ENCODE measurements around the gene UBL5.

Gene UBL5

DNA sequence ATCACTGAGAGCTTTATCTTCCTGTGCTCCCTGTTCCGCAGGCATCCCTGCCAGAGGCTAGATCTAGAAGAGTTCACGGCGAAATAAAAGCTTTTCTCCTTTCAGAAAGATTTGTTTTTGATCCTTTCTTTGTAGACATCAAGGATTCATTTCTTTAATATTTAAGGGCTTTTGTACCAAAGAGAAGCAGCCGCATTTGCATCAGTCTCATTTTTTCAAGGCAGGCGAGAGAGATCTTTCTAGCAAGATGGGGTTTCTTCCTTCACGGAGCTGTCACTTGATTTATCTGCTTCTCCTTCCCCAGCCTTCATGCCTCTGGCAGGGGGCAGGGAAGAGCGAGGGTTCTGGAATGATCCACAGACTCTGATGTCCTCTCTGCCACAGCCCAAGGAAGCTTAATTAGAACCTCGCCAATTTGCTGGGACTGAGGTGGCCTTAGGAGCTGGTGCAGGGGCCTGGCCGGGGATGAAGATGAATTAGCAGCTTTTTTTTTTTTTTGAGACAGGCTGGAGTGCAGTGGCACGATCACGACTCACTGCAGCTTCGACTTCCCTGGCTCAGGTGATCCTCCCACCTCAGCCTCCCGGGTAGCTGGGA is 47.4 kb downstream of the UBL5 start:
- peaks cover 4% of the 10 kb centered on the region for H3K4me1 ChIP-seq

DNA sequence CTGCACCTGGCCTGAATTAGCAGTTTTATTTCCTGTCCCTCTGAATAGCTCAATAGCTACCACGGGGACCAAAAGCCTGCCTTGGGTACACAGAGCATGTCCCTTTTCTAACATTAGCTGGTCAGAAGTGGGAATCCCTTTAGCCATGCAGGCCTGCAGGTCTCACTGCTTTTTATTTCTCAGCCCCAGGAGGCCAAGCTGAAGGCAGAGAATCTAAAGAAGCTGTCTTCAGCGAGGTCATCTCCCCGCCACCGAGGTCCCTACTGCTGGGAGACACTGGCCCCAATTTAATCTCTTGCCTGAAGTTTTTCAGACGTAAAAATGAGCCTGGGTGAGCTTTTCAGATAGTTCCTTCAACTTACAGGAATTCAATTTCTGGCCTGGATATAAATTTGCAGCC is 48.1 kb downstream of the UBL5 start:
- TF ChIP-seq, protein P1, sequence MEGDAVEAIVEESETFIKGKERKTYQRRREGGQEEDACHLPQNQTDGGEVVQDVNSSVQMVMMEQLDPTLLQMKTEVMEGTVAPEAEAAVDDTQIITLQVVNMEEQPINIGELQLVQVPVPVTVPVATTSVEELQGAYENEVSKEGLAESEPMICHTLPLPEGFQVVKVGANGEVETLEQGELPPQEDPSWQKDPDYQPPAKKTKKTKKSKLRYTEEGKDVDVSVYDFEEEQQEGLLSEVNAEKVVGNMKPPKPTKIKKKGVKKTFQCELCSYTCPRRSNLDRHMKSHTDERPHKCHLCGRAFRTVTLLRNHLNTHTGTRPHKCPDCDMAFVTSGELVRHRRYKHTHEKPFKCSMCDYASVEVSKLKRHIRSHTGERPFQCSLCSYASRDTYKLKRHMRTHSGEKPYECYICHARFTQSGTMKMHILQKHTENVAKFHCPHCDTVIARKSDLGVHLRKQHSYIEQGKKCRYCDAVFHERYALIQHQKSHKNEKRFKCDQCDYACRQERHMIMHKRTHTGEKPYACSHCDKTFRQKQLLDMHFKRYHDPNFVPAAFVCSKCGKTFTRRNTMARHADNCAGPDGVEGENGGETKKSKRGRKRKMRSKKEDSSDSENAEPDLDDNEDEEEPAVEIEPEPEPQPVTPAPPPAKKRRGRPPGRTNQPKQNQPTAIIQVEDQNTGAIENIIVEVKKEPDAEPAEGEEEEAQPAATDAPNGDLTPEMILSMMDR (IDR thresholded peaks at IDR 0.05): no peak
- H3K9ac ChIP-seq: no peak overlapping the region
- H3K27ac ChIP-seq: no peak overlapping the region
- H3K4me3 ChIP-seq (ENCODE audit: low read depth, low read length): no peak overlapping the region
- no peaks in the 10 kb centered on the region for H3K9me3 ChIP-seq (ENCODE audit: control insufficient read depth, low read length)
- peaks cover 4% of the 10 kb centered on the region for H3K4me1 ChIP-seq
- H3K27me3 ChIP-seq (ENCODE audit: control insufficient read depth, insufficient read depth, low read length): no peaks in the 10 kb centered on the region
- H3K4me2 ChIP-seq (ENCODE audit: low read length): no peak overlapping the region
- no peak overlapping the region for H2AFZ ChIP-seq
- no peaks in the 10 kb centered on the region for H3K36me3 ChIP-seq (ENCODE audit: control insufficient read depth, insufficient read depth, low read length)
- no peaks in the 10 kb centered on the region for H3K79me2 ChIP-seq

More for the DNA sequence above, 47.4 kb downstream of the UBL5 start:
- no peak overlapping the region for H3K4me3 ChIP-seq (ENCODE audit: low read depth, low read length)
- H3K9ac ChIP-seq: no peak overlapping the region
- no peaks in the 10 kb centered on the region for H3K9me3 ChIP-seq (ENCODE audit: control insufficient read depth, low read length)
- no peaks in the 10 kb centered on the region for H3K79me2 ChIP-seq
- H3K36me3 ChIP-seq (ENCODE audit: control insufficient read depth, insufficient read depth, low read length): no peaks in the 10 kb centered on the region
- no peaks in the 10 kb centered on the region for H3K27me3 ChIP-seq (ENCODE audit: control insufficient read depth, insufficient read depth, low read length)
- H3K4me2 ChIP-seq (ENCODE audit: low read length): no peak overlapping the region
- no peak overlapping the region for H3K27ac ChIP-seq
- TF ChIP-seq, protein P1 (IDR thresholded peaks at IDR 0.05): no peak
- no peak overlapping the region for H2AFZ ChIP-seq

DNA sequence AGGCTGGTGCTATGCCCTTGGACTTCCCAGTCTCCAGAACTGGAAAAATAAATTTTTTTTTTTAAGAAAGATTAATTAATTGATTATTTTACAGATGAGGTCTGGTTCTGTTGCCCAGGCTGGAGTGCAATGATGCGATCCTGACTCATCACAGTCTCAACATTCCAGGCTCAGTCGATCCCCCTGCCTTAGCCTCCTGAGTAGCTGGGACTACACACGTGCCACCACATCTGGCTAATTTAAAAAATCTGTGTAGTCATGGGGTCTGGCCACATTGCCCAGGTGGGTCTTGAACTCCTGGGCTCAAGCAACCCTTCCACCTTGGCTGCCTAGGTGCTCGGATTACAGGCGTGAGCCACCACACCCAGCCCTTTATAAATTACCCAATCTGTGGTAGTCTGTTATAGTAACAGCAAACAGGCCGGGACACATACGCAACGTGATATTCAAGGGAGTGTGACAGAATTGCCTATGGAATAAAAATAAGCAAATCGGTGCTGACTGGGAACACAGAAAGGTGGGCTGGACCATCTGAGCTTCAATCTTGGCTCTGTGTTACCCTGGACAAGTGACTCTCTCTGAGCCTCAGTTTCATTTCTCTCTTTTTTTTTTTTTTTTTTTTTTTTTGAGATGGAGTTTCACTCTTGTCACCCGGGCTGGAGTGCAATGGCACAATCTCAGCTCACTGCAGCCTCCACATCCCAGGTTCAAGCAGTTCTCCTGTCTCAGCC is 50.2 kb downstream of the UBL5 start:
- H3K27me3 ChIP-seq (ENCODE audit: control insufficient read depth, insufficient read depth, low read length): no peaks in the 10 kb centered on the region
- H3K4me2 ChIP-seq (ENCODE audit: low read length): no peak overlapping the region
- no peaks in the 10 kb centered on the region for H3K36me3 ChIP-seq (ENCODE audit: control insufficient read depth, insufficient read depth, low read length)
- TF ChIP-seq, protein P1 (IDR thresholded peaks at IDR 0.05): no peak
- no peak overlapping the region for H3K27ac ChIP-seq
- H3K4me1 ChIP-seq: peaks cover 3% of the 10 kb centered on the region
- no peak overlapping the region for H2AFZ ChIP-seq
- no peak overlapping the region for H3K4me3 ChIP-seq (ENCODE audit: low read depth, low read length)
- H3K9ac ChIP-seq: no peak overlapping the region
- H3K79me2 ChIP-seq: no peaks in the 10 kb centered on the region
- H3K9me3 ChIP-seq (ENCODE audit: control insufficient read depth, low read length): no peaks in the 10 kb centered on the region

DNA sequence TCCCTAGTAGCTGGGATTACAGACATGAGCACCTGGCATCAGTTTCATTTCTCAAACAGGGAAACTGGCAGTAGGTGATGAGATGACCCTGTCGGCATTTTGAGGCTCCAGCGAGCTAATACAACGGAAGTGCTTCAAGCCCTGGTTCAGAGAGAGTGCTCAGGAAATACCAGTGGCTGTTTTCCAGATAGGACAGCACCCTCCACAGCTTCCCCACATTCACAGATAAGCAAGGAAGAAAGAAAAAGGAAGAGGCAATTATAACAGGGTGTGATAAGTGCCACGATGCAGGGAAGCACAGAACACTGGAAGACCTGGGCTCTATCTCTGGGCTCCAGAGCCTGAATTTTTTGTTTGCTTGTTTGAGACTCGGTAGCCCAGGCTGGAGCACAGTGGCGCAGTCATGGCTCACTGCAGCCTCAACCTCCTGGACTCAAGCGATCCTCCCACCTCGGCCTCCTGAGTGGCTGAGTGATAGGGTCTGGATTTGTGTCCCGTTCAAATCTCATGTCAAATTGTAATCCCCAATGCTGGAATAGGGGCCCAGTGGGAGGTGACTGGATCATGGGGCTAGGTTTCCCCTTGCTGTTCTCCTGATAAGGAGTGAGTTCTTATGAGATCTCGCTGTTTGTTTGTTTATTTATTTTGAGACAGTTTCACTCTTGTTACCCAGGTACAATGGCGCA is 50.9 kb downstream of the UBL5 start:
- Histone ChIP-seq H3K4me2 (ENCODE audit: low read length) (no peak overlapping the region), H2AFZ (no peak overlapping the region), H3K36me3 (ENCODE audit: control insufficient read depth, insufficient read depth, low read length) (no peaks in the 10 kb centered on the region), H3K27me3 (ENCODE audit: control insufficient read depth, insufficient read depth, low read length) (no peaks in the 10 kb centered on the region), H3K9me3 (ENCODE audit: control insufficient read depth, low read length) (no peaks in the 10 kb centered on the region), H3K4me1 (peaks cover 10% of the 10 kb centered on the region), H3K27ac (no peak overlapping the region), H3K9ac (no peak overlapping the region), H3K4me3 (ENCODE audit: low read depth, low read length) (no peak overlapping the region), H3K79me2 (no peaks in the 10 kb centered on the region)
- TF ChIP-seq, protein P1 (IDR thresholded peaks at IDR 0.05): no peak
